Lung (tissue), 12 donors: ENCODE results near the gene MARCHF10. TPM values are rescaled to one million over a fixed set of nuclear protein-coding genes. Genes with fewer than 3 reads are reported as not detected.

Experiments
- ATAC-seq: fragments of 200-7000 bp; cut with Tn5 transposase; one replicate; pipeline ENCODE4 v1.9.1; 2020; ENCODE audit warnings: moderate number of reproducible peaks; ENCODE audit not compliant: insufficient read depth, low FRiP score
- DNase-seq, 3 donors: peaks; one replicate each; pipeline ENCODE4 v3.0.0-alpha.2; 2013 to 2017
- H3K27ac ChIP-seq, 2 donors: one replicate each; pipeline ENCODE4 v1.5.1; 2013; ENCODE audit warnings: mild to moderate bottlenecking in 2 of 2, moderate library complexity in 2 of 2, control low read depth in 1 of 2, inconsistent platforms in 1 of 2, low read depth in 1 of 2, low read length in 1 of 2
- H3K27me3 ChIP-seq, 3 donors: one replicate each; pipeline ENCODE4 v1.5.1; 2013; ENCODE audit warnings: low read length in 2 of 3; ENCODE audit not compliant: control insufficient read depth in 3 of 3, insufficient read depth in 3 of 3
- H3K36me3 ChIP-seq, 4 donors: one replicate each; pipeline ENCODE4 v1.5.1; 2013; ENCODE audit warnings: low read length in 4 of 4, mild to moderate bottlenecking in 1 of 4, moderate library complexity in 1 of 4; ENCODE audit not compliant: control insufficient read depth in 4 of 4, insufficient read depth in 4 of 4
- H3K4me1 ChIP-seq, 5 donors: one replicate each; pipeline ENCODE4 v1.5.1; 2013; ENCODE audit warnings: low read length in 5 of 5, mild to moderate bottlenecking in 2 of 5, moderate library complexity in 1 of 5; ENCODE audit not compliant: control insufficient read depth in 5 of 5, insufficient read depth in 5 of 5
- H3K4me3 ChIP-seq: one replicate; pipeline ENCODE4 v1.5.1; 2013; ENCODE audit warnings: mild to moderate bottlenecking, control low read depth, moderate library complexity
- H3K9ac ChIP-seq, 2 donors: one replicate each; pipeline ENCODE4 v1.5.1; 2013; ENCODE audit warnings: low read length in 2 of 2, control low read depth in 1 of 2; ENCODE audit not compliant: insufficient read depth in 1 of 2
- H3K9me3 ChIP-seq, 4 donors: one replicate each; pipeline ENCODE4 v1.5.1; 2013; ENCODE audit warnings: low read length in 3 of 4, mild to moderate bottlenecking in 1 of 4, moderate library complexity in 1 of 4; ENCODE audit not compliant: control insufficient read depth in 4 of 4, insufficient read depth in 3 of 4
- WGBS, 2 donors: extraction: QIAGEN DNeasy Blood & Tissue Kit; methylation state at CpG; one replicate each; pipeline ENCODE4 v1.1.7; 2013; 5-methylcytosine and 5-hydroxymethylcytosine counted together
- polyA plus RNA-seq, 2 donors: library from polyadenylated mRNA; stranded (reverse); fragments of 200-250 nt; gene quantifications; one replicate each; pipeline ENCODE4 v1.2.1, GENCODE V29; 2013
- total RNA-seq, 2 donors: library from RNA; depleted of rRNA in 1 of 2; stranded (reverse); fragments of >200 nt in 1 of 2; gene quantifications; one replicate each; pipeline ENCODE4 v1.2.1, GENCODE V29; 2014 to 2021
- TF ChIP-seq, protein P1 (sequence below): IDR thresholded peaks from 2 replicates; pipeline ENCODE4 v1.5.1; 2012; ENCODE audit warnings: mild to moderate bottlenecking; ENCODE audit errors: control extremely low read depth, extremely low read depth
- donor health status: control.
- donor health status: control.
- donor health status: Bipolar disorder and iron deficiency.
- donor health status: healthy.
- donor health status: DM: yes; HTN: yes; CAD: no.

The MARCHF10 gene
- total and polyA plus RNA-seq, 4 donors = 3.1 to 13.8 (median 7.5) TPM

DNA sequence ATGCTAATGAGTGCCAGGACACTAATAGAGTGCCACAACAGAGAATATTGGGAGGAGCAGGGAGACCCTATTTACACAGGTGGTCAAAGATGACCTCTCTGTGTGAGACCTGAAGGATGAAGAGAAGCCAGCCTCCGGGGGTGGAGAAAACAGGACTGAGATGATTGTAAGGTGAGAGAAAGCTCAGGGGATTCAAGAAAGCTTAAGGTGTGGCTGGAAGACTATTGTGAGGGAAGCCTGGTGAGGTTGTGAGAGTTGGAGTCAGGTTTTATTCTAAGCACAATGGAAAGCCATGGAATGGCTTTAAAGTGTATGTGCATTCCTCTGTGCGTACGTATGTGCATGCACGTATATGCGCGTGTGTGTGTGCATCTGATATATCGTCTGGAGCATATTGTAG is 10.4 kb upstream of the MARCHF10 start:
- TF ChIP-seq, protein P1, sequence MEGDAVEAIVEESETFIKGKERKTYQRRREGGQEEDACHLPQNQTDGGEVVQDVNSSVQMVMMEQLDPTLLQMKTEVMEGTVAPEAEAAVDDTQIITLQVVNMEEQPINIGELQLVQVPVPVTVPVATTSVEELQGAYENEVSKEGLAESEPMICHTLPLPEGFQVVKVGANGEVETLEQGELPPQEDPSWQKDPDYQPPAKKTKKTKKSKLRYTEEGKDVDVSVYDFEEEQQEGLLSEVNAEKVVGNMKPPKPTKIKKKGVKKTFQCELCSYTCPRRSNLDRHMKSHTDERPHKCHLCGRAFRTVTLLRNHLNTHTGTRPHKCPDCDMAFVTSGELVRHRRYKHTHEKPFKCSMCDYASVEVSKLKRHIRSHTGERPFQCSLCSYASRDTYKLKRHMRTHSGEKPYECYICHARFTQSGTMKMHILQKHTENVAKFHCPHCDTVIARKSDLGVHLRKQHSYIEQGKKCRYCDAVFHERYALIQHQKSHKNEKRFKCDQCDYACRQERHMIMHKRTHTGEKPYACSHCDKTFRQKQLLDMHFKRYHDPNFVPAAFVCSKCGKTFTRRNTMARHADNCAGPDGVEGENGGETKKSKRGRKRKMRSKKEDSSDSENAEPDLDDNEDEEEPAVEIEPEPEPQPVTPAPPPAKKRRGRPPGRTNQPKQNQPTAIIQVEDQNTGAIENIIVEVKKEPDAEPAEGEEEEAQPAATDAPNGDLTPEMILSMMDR = no peak
- Histone ChIP-seq H3K27me3 (no peaks in the 10 kb centered on the region), H3K4me1 (peaks cover 0 to 36% (median 6%) of the 10 kb centered on the region in 5 donors), H3K9ac (no peak overlapping the region), H3K27ac (no peak overlapping the region), H3K36me3 (no peaks in the 10 kb centered on the region), H3K9me3 (no peaks in the 10 kb centered on the region), H3K4me3 (no peak overlapping the region)
- ATAC-seq (no peak), DNase-seq (no peak)
- WGBS, 2 donors = 95 to 96% methylated on average over 7 of the region's 7 CpGs

DNA sequence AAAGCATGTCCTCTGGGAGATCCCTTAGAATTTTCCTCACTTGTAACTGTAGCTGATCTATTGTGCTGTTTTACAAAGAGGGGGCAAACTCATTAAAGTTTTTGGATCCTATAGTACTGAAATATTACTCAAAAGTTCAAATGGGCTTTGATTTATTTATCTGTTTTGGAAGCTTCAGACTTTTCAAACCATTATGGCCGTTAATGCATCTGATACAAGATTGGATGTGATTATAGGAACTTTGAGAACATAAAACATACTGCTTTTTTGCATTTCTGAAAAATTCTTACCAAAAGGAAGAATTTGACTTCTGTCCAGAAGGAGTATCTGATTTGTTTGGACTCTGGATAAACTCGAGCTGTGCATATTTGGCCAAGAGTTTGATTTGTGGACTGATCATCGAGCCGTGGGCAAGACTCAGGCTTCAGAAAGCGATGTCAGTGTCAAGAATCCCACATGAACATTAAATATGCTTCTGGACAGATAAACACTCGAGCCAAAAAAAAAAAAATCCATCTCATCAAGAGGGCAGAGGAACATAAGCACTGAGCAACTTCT is 8.2 kb upstream of the MARCHF10 start:
- no peak overlapping the region for H3K9ac ChIP-seq
- DNase-seq (peak; percentile 57 to 69 (median 64)), ATAC-seq (no peak)
- H3K36me3 ChIP-seq = no peaks in the 10 kb centered on the region
- H3K9me3 ChIP-seq = no peaks in the 10 kb centered on the region
- no peak overlapping the region for H3K4me3 ChIP-seq
- no peaks in the 10 kb centered on the region for H3K27me3 ChIP-seq
- H3K4me1 ChIP-seq = peaks cover 0 to 30% (median 3%) of the 10 kb centered on the region in 5 donors
- WGBS, 2 donors = 71 to 79% methylated on average over 6 of the region's 6 CpGs
- TF ChIP-seq, protein P1 = no peak
- H3K27ac ChIP-seq = no peak overlapping the region

DNA sequence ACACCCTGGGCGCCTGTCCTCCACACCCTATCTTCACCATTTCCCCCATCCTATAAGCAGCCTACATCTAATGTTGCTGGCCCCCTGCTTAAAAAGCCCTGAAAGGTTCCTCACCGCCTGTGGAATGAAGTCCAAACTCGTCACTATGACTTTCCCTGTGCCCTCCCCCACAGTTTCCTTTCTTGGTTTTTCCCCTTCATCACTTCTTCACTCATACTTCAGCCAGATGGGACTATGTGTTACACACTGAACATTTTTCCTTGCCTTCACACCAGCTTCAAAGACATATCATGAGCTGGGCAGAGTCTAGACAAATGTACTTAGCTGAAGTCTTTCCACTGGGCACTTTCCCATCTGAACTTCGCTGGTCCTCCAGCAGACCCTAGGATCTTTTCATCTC is 1.5 kb upstream of the MARCHF10 start:
- Histone ChIP-seq H3K36me3 (no peaks in the 10 kb centered on the region), H3K9ac (no peak overlapping the region), H3K27me3 (no peaks in the 10 kb centered on the region), H3K4me1 (peaks cover 0 to 9% (median 0%) of the 10 kb centered on the region in 5 donors), H3K9me3 (no peaks in the 10 kb centered on the region), H3K4me3 (no peak overlapping the region), H3K27ac (no peak overlapping the region)
- WGBS, 2 donors = 87 to 91% methylated on average over 4 of the region's 4 CpGs
- ATAC-seq (no peak), DNase-seq (peak in 1 of 3 donors; percentile 6)
- TF ChIP-seq, protein P1 = no peak

DNA sequence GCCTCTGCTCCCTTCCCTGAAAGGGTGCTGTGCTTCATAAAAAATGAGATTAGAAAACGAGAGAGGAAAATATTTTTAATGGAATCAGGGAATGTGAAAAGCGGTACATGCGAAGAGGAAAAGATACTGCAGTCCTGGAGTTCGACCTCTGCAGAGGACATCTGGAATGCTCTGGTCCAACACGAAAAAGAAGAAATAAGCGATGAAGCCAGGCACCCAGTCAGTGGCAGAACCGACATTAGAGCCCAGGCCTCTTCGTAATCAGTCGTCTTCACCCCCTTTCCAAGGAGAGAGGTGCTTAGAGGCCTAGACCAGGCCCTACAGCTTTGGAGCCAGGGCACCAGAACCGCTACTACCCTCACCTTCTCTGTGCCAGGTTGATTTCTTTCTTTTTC is 459 bp upstream of the MARCHF10 start:
- Histone ChIP-seq H3K9ac (no peak overlapping the region), H3K36me3 (no peaks in the 10 kb centered on the region), H3K4me1 (peaks cover 0 to 9% (median 0%) of the 10 kb centered on the region in 5 donors), H3K27me3 (no peaks in the 10 kb centered on the region), H3K4me3 (no peak overlapping the region), H3K9me3 (no peaks in the 10 kb centered on the region), H3K27ac (no peak overlapping the region)
- TF ChIP-seq, protein P1 = no peak
- no peak for ATAC-seq
- DNase-seq = no peak
- WGBS, 2 donors = 82 to 87% methylated on average over 10 of the region's 10 CpGs
